NCI-H1694 (cell line): Measurements from ENCODE around the gene FDX1.

Experiments
- DNase-seq: peaks from one replicate; lab custom pipeline; 2025; lab: John Stamatoyannopoulos, UW

FDX1 gene

DNA sequence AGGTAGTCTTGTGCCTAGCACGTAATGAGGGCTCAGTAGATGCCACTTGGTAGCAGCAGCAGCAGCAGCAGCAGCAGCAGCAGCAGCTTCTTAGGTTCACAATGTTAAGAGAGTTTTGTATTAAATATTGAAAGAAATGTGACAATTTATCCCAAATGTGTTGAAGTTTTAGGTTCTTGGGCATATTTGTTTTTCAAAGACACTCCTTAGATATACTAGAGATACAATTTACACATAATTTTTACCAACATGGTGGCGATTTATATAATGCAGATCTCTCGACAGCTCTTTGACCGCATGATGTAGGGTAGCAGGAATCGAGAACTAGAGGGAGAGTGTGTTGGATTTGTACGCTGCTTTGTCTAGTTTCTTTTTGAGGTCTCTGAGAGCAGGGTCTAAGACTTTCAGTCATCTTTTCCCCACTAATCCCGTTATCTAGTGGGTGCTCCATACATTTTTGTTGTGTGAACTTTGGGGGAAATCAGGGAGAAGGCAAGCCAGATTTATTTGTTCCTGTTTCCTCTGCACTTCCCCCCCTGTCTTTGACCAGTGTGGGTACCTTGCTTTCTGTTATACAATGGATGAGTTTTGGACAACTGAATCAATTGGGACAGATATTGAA lies 1.4 kb downstream of the FDX1 start:
- DNase-seq: no peak

DNA sequence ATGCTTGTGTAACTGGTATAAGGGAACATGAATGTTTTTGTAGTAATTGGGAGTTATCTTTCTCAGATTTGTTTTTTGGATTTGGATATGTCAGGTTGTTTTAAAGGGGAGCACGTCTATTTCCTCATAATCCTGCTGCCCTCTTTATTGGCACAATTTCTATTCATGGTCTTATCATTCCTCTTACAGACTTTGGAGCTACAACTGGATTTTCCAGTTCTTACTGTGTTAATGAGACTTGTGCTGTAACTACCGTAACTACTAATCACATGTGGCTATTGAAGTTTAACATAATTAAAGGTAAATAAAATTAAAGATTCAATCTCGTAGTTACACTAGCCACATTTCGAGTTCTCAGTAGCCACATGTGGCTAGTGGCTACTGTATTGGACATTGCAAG lies 1.9 kb downstream of the FDX1 start:
- DNase-seq: no peak

DNA sequence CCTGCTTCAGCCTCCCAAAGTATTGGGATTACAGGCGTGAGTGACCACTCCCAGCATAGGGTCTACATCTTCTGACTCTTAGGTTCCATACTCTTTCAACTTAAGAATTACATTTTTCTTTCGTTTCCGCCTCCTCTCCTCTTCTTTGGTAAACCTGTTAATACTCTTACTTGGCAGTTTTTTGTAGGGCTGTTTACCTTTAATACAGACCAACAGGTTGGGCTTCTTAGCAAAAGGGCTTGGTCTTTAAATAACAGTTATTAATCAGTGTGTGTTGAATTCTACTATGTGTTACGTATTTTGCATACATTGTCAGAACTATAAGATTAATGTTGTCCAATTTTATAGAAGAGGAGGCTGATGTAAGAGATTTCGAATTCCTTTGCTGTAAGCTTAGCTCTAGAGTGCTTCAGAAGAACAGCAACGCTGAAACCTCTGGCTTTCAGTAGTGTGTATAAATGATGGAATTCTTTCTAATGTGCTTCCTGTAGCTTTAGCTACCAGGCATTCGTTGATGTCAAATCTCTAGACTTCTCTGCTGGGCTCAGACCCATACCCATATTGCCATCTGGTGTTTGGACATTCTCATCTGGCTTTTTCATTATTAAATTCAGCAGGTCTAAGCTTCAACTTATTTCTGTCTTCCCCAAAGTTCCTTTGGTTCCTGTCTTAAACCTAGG lies 3.1 kb downstream of the FDX1 start:
- DNase-seq: no peak

DNA sequence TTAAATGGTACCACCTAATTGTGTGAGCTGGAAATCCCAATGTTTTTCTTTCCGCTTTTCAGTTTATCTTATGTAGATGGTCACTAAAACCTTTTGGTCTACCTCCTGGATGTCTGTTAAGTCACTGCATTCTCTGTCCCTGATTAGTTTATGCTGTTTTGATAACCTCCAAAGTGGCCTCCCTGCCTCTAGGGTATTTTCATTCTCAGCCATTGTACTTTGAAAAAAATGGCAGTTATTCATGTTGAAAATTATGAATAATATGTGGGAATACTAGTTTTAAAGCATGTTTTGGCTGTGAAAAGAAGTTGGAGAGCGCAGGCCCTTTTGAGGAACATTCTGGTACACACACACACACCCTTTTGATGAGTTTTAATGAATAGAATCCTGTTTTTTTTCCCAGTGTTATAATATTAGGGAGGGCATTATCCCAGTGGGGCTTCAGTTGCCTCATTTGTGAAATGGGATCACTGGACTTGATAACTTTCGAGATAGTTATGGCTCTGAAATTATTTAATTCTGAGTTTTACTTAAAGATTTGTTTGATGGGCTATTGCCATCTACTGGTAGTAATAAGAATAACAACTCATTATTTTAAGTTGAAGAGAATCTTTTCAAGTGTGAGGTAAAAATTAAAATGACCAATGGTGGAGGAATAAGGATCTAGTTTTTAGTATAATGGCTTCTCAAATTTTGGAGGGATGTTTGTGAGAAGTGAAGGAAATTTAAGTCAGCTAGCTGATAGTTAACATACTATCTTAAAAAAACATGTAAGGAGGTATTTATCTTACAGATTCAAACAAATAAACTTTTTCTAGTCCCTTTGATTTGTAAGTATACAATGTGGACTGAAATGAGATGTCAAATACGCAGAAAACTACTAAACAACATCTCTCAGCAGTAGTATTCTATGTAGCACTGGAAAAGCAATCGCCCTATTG lies 3.9 kb downstream of the FDX1 start:
- DNase-seq: no peak

DNA sequence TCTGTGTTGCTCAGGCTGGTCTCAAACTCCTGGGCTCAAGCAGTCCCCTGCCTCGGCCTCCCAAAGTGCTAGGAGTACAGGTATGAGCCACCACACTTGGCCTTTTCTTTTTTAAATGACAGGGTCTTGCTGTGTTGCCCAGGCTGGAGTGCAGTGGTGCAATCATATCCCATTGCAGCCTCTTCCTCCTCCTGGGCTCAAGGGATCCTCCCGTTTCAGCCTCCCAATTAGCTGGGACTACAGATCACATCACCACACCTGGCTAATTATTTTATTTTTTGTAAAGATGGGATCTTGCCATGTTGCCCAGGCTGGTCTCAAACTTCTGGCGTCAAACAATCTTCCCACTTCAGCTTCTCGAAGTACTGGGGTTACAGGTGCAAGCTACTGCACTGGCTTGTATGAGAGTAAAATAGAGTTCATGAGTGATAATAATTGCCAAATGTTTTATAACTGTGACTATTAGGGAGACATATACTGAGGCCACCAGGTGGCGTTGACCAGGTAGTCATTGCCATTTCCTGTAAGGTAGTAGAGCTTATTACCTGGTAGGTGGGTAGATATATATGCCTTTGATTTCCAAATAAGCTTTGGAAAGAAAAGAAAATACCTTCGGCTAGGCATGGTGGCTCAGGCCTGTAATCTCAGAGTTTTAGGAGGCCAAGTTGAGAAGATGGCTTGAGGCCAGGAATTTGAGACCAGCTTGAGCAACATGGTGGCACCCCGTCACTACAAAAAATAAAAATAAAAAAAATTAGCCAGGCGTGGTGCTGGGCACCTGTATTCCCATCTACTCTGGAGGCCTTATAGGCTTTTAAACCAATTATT lies 5.4 kb downstream of the FDX1 start:
- no peak for DNase-seq

DNA sequence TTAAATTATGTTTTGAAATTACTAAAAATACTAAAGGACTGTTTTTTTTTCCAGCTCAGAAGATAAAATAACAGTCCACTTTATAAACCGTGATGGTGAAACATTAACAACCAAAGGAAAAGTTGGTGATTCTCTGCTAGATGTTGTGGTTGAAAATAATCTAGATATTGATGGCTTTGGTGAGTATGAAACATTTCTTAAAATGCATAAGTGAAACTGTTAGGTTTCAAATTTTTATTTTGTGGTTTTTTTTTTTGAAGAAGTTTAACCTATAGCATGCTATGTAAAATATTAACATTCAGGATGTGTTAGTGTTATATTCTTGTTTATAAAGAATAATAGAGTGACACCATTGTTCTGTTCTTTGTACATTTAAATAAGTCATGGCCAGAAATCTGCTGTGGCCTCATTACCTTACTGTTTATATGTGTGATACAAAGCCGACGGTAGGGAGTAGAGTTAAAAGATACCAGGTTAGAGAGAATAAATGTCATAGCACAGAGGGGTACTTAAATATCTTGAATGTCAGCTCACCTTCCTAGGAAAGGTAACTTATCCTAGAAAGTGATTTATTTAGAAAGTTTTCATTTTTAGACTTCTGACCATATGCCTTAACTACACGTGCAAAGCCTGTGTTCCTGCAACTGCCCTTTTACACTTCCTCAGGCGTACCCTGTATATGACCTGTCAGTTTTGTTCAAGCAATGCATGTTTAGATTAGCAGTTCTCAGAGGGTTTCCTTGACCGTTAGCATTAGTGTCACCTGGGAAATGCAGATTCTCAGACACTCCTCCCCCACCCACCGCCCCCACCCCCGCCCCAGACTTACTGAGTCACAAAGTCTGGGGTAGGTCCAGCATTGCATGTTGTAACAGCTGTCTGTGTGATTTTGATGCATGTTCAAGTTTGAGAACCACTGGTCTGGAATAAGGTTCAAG lies 6.3 kb downstream of the FDX1 start:
- DNase-seq: no peak

DNA sequence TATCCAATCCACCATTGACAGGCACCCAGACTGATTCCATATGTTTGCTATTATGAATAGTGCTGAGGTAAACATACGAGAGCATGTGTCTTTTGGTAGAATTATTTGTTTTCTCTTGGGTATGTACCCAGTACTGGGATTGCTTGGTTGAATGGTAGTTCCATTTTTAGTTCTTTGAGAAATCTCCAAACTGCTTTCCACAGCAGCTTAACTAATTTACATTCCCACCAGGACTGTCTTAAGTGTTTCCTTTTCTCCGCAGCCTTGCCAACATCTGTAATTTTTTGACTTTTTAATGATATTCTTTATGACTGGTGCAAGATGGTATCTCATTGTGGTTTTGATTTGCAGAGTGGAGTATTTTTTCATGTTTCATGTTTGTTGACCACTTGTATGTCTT lies 8.3 kb downstream of the FDX1 start:
- DNase-seq: no peak

DNA sequence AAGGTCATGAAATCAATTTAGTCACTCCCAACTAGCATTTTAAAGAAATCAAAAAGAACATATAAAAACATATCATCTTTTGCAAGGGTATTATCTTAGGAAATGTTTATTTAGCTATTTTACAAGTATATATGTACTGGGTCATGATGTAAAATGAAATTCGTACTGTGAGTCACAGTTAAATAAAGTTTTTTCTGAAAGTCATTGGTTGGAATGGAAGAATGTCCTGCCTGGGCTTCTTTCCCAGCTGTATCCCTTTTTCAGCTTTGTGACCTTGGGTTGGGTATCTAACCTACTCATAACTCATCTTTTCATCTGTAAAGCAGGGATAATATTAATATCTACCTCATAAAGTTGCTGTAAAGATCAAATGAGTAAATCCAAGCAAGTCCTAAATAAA lies 15.7 kb downstream of the FDX1 start:
- no peak for DNase-seq

DNA sequence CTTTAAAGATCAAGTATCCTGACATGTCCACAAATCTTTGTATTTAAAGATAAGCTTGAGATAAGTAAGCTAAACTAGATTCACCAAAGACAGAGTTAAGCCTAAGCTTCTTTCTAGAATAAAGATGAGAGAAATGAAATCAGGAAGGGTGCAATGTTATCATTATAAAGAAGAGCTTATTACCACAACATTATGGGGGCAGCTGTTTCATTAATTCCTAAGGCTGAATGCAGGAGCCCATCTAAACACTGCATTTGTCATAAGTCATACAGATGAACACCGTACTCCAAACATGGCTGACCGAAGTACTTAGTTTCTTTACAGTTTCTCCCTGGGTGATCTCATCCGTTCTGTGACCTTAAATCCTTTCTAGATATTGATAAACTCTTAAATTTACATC lies 16.3 kb downstream of the FDX1 start:
- no peak for DNase-seq

DNA sequence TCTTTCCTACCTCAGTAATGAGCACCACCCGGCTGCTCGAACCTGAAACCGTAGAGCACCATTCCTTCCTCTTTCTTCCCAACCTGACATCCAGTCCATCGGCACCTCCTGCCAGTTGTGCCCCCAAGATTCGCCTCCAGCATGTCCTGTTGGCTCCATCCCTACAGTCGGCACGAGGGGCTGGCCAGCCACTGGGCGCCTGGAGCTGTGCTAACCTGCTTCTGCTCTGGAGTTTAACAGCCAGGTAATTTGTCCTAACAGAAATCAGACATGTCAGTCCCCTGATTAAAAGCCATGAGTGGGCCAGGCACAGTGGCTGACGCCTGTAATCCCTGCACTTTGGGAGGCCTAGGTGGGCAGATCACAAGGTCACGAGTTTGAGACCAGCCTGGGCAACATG lies 16.8 kb downstream of the FDX1 start:
- no peak for DNase-seq

DNA sequence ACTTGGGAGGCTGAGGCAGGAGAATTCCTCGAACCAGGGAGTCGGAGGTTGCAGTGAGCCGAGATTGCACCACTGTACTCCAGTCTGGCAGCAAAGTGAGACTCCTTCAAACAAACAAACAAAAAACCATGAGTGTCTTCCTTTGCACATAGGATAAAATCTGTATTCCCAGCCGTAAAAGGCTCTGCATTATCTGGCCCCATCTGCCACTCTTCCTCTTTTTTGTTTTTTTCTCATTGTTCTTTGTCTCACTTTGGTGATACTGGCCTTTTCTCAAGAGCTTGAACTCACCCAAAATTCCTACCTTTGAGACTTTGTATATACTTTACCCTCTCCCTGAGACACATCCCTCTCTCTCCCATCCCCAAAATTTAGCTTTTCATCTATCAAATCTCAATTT lies 17.6 kb downstream of the FDX1 start:
- no peak for DNase-seq

DNA sequence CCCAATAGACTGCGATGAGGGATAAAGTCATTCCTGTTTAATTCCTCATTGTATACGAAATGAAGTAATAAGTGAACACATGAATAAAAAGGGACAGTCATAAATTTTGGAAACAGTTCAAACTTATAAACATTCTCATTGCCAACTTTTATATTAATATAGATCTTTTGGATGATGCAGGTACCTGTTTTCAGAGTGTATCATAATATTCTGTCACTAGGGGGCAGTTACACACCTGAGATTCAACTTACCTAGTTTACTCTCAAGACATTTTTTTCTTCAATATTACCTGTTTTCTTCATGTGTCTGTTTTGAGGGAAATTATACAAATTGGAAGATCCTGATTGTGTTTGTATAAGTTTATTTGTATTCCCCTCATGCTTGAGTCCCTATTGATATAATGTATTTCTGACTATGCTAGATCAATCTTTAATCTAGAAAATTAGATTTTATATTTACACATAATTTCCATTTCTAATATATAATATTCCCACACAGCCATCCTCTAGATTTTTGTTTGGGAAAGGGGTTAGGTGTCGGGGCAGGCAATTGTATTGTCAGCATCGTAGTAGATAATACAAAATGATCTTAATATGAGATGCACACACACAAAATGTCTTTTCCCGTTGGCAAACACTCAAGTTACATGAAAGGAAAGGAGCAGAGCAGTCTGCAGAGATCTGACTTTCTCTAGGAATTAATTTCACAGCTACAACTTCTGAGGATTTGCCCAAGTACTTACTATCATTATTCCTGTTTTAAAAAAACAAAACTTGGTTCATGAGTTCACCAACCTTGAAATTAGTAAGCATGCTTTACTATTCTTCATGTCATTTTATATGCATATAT lies 18.4 kb downstream of the FDX1 start:
- DNase-seq: no peak

DNA sequence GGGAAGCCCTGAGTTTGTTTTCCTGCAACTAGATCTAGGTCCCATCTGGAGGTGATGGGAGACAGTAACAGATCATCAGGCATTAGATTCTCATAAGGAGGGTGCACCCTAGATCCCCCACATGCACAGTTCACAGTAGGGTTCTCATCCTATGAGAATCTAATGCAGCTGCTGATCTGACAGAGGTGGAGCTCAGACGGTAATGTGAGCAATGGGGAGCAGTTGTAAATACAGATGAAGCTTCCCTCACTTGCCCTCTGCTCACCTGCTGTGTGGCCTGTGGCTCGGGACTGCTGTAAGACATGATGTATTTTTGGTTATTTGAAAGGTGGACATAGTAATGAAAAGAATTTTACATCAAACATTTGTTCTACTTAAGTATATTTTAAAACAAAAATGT lies 20.5 kb downstream of the FDX1 start:
- no peak for DNase-seq

DNA sequence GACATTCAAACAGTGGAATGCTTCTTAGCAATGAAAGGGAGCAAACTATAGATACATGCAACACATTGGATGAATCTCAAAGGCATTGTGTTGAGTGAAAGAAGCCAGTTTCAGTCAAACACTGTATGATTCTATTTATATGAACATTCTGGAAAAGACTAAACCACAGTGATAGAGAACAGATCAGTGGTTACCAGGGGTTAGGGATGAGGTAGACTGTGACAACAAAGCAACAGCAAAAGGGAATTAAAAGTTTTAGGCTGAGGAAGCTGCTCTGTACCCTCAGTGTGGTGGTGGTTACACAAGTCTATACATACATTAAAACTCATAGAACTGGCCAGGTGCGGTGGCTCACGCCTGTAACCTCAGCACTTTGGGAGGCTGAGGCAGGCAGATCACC lies 23.0 kb downstream of the FDX1 start:
- DNase-seq: no peak

DNA sequence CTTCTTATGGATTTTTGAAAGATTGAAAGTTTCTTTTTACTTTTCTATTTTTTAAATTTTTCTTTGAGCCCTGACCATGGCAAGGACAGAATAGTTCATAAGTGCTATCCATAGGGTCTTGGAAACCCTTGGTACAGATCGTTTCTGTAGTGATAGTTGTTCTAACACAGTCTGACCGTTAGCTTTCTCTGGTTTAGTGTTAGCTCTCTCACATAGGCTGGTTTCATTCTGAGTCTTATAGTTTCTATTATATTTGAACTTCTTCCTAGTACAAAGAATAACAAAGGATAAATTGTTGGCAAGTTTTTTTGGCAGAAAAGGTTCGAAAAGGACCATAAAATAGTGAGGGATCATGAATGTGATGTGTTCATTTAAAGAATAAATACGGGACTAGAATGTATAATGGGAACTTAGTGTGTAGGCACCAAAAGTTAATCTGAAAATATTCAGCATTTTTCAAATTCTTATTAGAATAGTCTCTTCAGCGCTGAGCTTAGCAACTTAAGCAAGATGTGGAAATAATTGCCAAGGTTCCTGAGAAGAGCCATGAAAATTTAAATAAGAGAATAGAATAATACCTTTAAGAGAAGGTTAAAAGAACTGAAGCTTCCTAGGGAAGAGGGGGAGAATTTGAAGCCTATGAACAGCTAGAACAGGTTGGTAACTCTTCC lies 24.1 kb downstream of the FDX1 start:
- no peak for DNase-seq

DNA sequence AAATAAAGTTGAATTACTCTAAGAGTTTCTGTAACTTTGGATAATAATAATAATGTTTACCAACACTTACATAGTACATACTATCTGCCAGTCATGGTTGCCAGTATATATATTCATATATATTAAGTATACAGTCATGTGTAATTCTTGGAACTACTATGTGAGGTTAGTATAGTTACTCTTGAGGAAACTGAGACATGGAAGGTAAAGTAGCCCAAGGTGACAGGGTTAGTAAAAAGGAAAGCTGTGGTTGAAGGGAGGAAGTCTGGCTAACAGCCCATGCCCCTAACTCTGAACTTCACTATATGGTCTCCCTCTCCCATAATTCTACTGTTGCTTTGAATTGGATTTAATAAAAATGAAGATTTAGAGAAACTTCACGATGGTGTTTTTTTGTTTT lies 24.9 kb downstream of the FDX1 start:
- no peak for DNase-seq

DNA sequence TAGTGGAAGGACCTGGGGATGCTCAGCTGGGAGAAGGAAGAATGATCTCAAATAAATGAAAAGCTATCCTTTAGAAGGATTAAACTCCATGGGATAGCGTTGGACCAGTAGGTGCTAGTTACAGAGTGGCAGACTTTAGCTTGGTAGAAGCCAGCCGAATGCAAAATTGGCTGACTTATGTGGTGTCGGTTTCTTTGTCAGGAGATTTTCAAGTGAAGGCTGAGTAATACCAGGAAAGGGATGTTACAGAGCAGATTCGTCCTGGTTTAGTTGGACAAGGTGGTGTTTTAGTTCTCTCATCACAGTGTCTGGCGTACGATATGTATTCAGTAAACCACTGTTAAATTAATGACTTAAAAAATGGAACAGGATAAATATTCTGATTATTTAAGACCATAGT lies 26.0 kb downstream of the FDX1 start:
- no peak for DNase-seq

DNA sequence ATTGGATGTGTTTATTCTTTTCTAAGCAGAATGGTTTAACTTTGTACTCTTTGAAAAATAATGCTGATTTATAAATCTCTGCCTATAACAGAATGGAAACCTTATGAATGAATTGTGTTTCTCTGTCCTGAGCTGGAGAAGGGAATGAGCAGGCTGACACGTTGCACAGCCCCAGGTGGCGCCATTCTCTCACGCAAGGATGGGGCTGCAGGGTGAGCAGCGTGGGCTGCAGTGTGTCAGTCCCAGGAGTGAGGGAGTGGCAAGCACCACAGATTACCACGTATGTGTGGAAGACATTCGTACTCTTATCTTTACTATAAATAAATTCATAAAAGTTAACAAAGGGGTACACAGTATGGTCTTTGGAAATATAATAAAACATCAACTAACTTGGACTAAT lies 33.4 kb downstream of the FDX1 start:
- DNase-seq: no peak

DNA sequence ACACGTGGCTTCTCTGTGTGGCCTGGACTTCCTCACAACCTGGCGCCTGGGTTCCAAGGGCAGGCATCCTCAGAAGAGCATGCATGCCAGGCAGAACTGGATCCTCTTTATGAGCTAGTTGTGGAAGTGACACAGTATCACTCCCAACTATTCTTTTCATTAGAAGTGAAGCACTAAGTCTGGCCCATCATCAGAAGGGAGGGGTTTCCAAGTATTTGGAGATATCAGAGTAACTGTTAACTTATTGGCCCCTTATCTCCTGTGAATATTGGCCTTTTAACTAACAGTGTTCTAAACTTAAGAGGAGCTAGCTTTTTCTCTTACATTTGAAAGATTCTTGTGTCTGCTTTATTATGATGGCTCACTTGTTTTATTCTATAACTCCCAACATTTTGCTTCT lies 35.5 kb downstream of the FDX1 start:
- no peak for DNase-seq

DNA sequence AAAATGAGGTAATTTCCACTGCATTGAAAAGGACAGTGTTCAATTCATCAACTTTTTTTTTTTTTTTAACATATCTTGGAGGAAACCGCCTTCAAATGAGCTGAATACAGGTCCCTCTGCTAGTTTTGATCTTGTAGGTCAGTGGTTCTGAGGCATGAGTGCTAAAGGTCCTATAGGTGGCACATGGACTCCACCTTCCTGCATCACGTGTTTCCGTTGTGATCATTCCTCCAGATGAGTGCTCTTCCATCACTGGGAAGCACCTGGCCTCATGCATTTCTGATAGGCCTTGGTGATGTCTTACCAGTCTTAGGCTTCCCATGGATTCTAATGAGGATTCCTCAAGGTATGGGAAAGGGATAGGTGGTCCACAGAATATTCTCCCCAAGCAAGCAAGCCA lies 37.8 kb downstream of the FDX1 start:
- no peak for DNase-seq
